SK-N-SH (cell line): ENCODE data around the gene TPP1. TPM values are rescaled to one million over a fixed set of nuclear protein-coding genes. Genes with fewer than 3 reads are reported as not detected.
A peak's percentile ranks its signal among the peaks of the same experiment; 100 is the strongest.

ENCODE experiments used
- CTCF ChIA-PET: fragments of 300-600, 350-600 bp; formaldehyde crosslinking; extraction: SDS; loops from one replicate; lab custom pipeline; 2021; lab: Yijun Ruan, JAX
- POLR2A ChIA-PET: fragments of 350-600 bp; sonication (Branson Sonifier 250); formaldehyde crosslinking; extraction: SDS; loops from one replicate; lab custom pipeline; 2020; ENCODE audit warnings: antibody characterized with exemption, inconsistent platforms; lab: Yijun Ruan, JAX
- DNase-seq: peaks from one replicate; pipeline ENCODE4 v3.0.0; 2012
- H2AFZ ChIP-seq: fragments of 200-600 bp; sonication (generic); 2 replicates; pipeline ENCODE4 v1.8.1; 2016; ENCODE audit warnings: antibody characterized with exemption, mild to moderate bottlenecking, low read depth
- H3F3A ChIP-seq: fragments of 200-600 bp; sonication (generic); replicated peaks from 2 replicates; pipeline ENCODE3; 2016; ENCODE audit warnings: antibody characterized with exemption, mild to moderate bottlenecking; ENCODE audit not compliant: insufficient read depth
- H3K27ac ChIP-seq, 2 experiments: fragments of 200-500 bp in 1 of 2; fragments of 200-600 bp in 1 of 2; sonication (Bioruptor generic) in 1 of 2; sonication (generic), shearing (Covaris generic) in 1 of 2; 2 replicates each; pipeline versions ENCODE4 v1.5.1 to v1.6.1; 2014 to 2016; ENCODE audit warnings: low read depth in 2 of 2, inconsistent platforms in 1 of 2, low read length in 1 of 2, mild to moderate bottlenecking in 1 of 2, mixed read lengths in 1 of 2
- H3K27me3 ChIP-seq: fragments of 200-600 bp; sonication (generic), shearing (Covaris generic); 2 replicates; pipeline ENCODE4 v1.6.1; 2016; ENCODE audit warnings: mixed run types; ENCODE audit not compliant: insufficient read depth
- H3K36me3 ChIP-seq, 2 experiments: fragments of 200-500 bp in 1 of 2; fragments of 200-600 bp in 1 of 2; sonication (Bioruptor generic) in 1 of 2; sonication (generic) in 1 of 2; replicated peaks in 1 of 2; 2 replicates each; pipeline versions ENCODE3 to v1.5.1; 2014 to 2016; ENCODE audit warnings: low read length in 1 of 2, mild to moderate bottlenecking in 1 of 2; ENCODE audit not compliant: insufficient read depth in 2 of 2, control insufficient read depth in 1 of 2
- H3K4me1 ChIP-seq, 2 experiments: fragments of 200-500 bp in 1 of 2; fragments of 200-600 bp in 1 of 2; sonication (Bioruptor generic) in 1 of 2; sonication (generic), shearing (Covaris generic) in 1 of 2; 2 replicates each; pipeline versions ENCODE4 v1.5.1 to v1.6.1; 2014 to 2016; ENCODE audit warnings: low read depth in 1 of 2, low read length in 1 of 2, mixed run types in 1 of 2; ENCODE audit not compliant: insufficient read depth in 2 of 2, control insufficient read depth in 1 of 2
- H3K4me2 ChIP-seq: fragments of 200-600 bp; sonication (generic), shearing (Covaris generic); 2 replicates; pipeline ENCODE4 v1.6.1; 2017; ENCODE audit warnings: mixed run types
- H3K4me3 ChIP-seq, 2 experiments: fragments of 200-500 bp in 1 of 2; fragments of 200-600 bp in 1 of 2; sonication (Bioruptor generic) in 1 of 2; sonication (generic), shearing (Covaris generic) in 1 of 2; 2 replicates each; pipeline versions ENCODE4 v1.5.1 to v1.8.1; 2014 to 2016; ENCODE audit warnings: low read depth in 2 of 2, inconsistent platforms in 1 of 2, low read length in 1 of 2, mild to moderate bottlenecking in 1 of 2, mixed read lengths in 1 of 2, moderate library complexity in 1 of 2
- H3K79me2 ChIP-seq: fragments of 200-600 bp; sonication (generic); 2 replicates; pipeline ENCODE4 v1.8.1; 2017; ENCODE audit warnings: mild to moderate bottlenecking; ENCODE audit not compliant: insufficient read depth
- H3K9ac ChIP-seq: fragments of 200-600 bp; sonication (generic); 2 replicates; pipeline ENCODE4 v1.6.1; 2017; ENCODE audit warnings: mixed run types
- H3K9me2 ChIP-seq: fragments of 200-600 bp; sonication (generic); 2 replicates; pipeline ENCODE4 v1.6.1; 2017; ENCODE audit warnings: mixed run types
- H3K9me3 ChIP-seq: fragments of 200-600 bp; sonication (generic); 2 replicates; pipeline ENCODE4 v1.6.1; 2017; ENCODE audit warnings: mixed run types, mild to moderate bottlenecking, moderate library complexity
- H4K20me1 ChIP-seq: fragments of 200-600 bp; sonication (generic); 2 replicates; pipeline ENCODE4 v1.6.1; 2017; ENCODE audit warnings: mild to moderate bottlenecking, mixed run types; ENCODE audit not compliant: insufficient read depth
- FOSL2 ChIP-seq: IDR thresholded peaks from 2 replicates; pipeline ENCODE4 v1.4.0; 2012; ENCODE audit warnings: low read depth, mild to moderate bottlenecking, moderate library complexity, borderline replicate concordance
- RXRA ChIP-seq: IDR thresholded peaks from 2 replicates; pipeline ENCODE4 v1.4.0; 2012; ENCODE audit warnings: low read depth, mild to moderate bottlenecking, borderline replicate concordance
- WGBS: methylation state at CpG from one replicate; pipeline ENCODE4 v1.1.6; 2017; ENCODE audit warnings: low lambda C conversion rate; 5-methylcytosine and 5-hydroxymethylcytosine counted together
- polyA plus RNA-seq, 3 experiments: library from polyadenylated mRNA; depleted of rRNA; stranded (reverse); fragments of >200 nt; gene quantifications; 2 replicates each; pipeline ENCODE4 v1.2.3, GENCODE V29; 2012

Gene TPP1
- polyA plus RNA-seq, 1 of the 3 experiments (the other 2 are of a cell fraction), result 105 TPM

GRCh38 chr11:6563121-6563619 is 56.1 kb downstream of the TPP1 start:
- CTCF ChIA-PET, result interaction anchor here (0.8 to 1.6 kb wide), 3 partner anchors 15 to 32 kb away, joined by 3 to 6 read pairs (median 4); no protein-coding TSS in a partner anchor
- no peak overlapping the region for H3K4me2 ChIP-seq
- no peaks in the 10 kb centered on the region for H3K36me3 ChIP-seq
- no peak for DNase-seq
- no peak overlapping the region for H3K4me3 ChIP-seq
- no peaks in the 10 kb centered on the region for H4K20me1 ChIP-seq
- no peaks in the 10 kb centered on the region for H3K4me1 ChIP-seq
- 90% methylated on average over 4 of the region's 4 CpGs for WGBS
- H2AFZ ChIP-seq, result no peak overlapping the region
- no peaks in the 10 kb centered on the region for H3K9me2 ChIP-seq
- H3K79me2 ChIP-seq, result no peaks in the 10 kb centered on the region
- H3K9ac ChIP-seq, result no peak overlapping the region
- no peaks in the 10 kb centered on the region for H3K9me3 ChIP-seq
- H3F3A ChIP-seq, result no peaks in the 10 kb centered on the region
- no peak for TF ChIP-seq RXRA
- TF ChIP-seq FOSL2, result peak; percentile 11; the same call in 1 of the 2 replicates
- POLR2A ChIA-PET, result no interaction called here
- no peak overlapping the region for H3K27ac ChIP-seq
- H3K27me3 ChIP-seq, result no peaks in the 10 kb centered on the region

Other genes with a start within 250 kb of the TPP1 start
- gene SMPD1, start 228.9 kb downstream of the TPP1 start, polyA plus RNA-seq (2012; rRNA removed), result 59.6 and 69.2 TPM in 2 replicates
- gene APBB1, start 200.3 kb downstream of the TPP1 start, polyA plus RNA-seq (2012; rRNA removed), result 32.9 and 35.9 TPM in 2 replicates
- 1.8 and 2.3 TPM in 2 replicates for gene HPX, start 178.4 kb downstream of the TPP1 start, polyA plus RNA-seq (2012; rRNA removed)
- gene TRIM3, start 145.5 kb downstream of the TPP1 start, polyA plus RNA-seq (2012; rRNA removed), result 22.8 and 26.6 TPM in 2 replicates
- 128 and 162 TPM in 2 replicates for gene ARFIP2, start 138.1 kb downstream of the TPP1 start, polyA plus RNA-seq (2012; rRNA removed)
- 26.2 and 33.1 TPM in 2 replicates for gene TIMM10B, start 137.9 kb downstream of the TPP1 start, polyA plus RNA-seq (2012; rRNA removed)
- 5.3 and 7.6 TPM in 2 replicates for gene DNHD1, start 122.1 kb downstream of the TPP1 start, polyA plus RNA-seq (2012; rRNA removed)
- 7.8 and 8.6 TPM in 2 replicates for gene RRP8, start 15.8 kb downstream of the TPP1 start, polyA plus RNA-seq (2012; rRNA removed)
- gene ILK, start 15.6 kb downstream of the TPP1 start, polyA plus RNA-seq (2012; rRNA removed), result 241 and 268 TPM in 2 replicates
- gene TAF10, start 7.2 kb downstream of the TPP1 start, polyA plus RNA-seq (2012; rRNA removed), result 163 and 213 TPM in 2 replicates
- gene DCHS1, start 36.4 kb upstream of the TPP1 start, polyA plus RNA-seq (2012; rRNA removed), result 3.0 and 5.7 TPM in 2 replicates
- 88.3 and 88.6 TPM in 2 replicates for gene MRPL17, start 63.9 kb upstream of the TPP1 start, polyA plus RNA-seq (2012; rRNA removed)
- gene OR2AG2, start 152.6 kb upstream of the TPP1 start, polyA plus RNA-seq (2012; rRNA removed), result not detected in 2 replicates
- not detected in 2 replicates for gene OR2AG1, start 163.6 kb upstream of the TPP1 start, polyA plus RNA-seq (2012; rRNA removed)
- not detected in 2 replicates for gene OR6A2, start 180.3 kb upstream of the TPP1 start, polyA plus RNA-seq (2012; rRNA removed)
- gene OR10A5, start 226.3 kb upstream of the TPP1 start, polyA plus RNA-seq (2012; rRNA removed), result not detected in 2 replicates
- not detected in 2 replicates for gene OR10A2, start 243.6 kb upstream of the TPP1 start, polyA plus RNA-seq (2012; rRNA removed)